GM19467 (cell line): ENCODE data around the gene CREB3L4.
"Not testable (repeated sequence)": the region's sequence is repeated elsewhere in the genome, so short reads cannot be mapped to it uniquely, and the experiment has no call there.

ENCODE experiments used
- ATAC-seq: cut with Tn5 transposase; IDR thresholded peaks from one replicate; pipeline ENCODE4 v1.9.1; 2021; ENCODE audit warnings: mild to moderate bottlenecking, moderate library complexity; ENCODE audit not compliant: unreplicated experiment

CREB3L4 gene

DNA sequence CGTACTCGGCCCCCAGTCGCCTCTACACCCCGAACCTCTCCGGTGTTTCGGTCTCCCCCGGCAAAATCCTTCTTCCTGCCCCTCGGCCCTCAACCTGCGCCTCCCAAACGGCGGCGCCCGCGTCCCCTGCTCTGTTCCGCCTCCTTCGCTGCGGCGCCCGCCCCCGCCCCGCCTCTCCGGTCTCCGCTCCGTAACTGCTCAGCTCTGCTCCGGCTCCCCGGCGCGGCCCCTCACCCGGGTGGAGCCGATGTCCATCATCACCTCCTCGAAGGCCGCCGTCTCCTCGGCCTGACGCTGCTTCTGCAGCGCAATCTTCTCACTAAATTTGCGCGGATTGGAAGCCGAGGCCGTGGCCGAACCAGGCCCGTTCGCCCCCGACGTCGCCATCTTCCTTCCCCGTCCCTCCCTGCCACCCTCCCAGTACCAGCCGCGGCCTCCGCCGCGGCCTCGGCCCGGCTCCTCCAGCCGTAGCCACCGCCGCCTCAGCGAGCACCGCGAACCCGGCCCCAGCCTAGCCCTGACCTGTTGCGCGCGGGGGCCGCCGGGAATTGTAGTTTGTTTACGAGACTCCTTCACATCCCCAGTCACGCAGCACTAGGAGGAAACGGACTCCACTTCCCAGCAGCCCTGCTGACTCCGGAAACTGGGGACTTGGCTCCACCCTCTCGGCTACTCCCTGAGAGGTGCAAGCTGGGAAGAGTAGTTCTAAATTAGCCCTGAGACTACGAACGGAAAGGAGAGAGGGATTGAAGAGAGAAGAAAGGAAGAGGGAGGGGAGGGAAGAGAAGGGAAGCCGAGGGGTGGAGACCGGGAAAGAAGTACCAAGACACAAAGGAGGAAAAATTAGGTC lies 9.4 kb upstream of the CREB3L4 start, which contains the start of gene CRTC2:
Gene CRTC2, minus strand, starts transcription at position 502 of the 850 bp plus-strand sequence. Its CDS starts 115 bp downstream, at position 387.
- ATAC-seq: peak; percentile 77

DNA sequence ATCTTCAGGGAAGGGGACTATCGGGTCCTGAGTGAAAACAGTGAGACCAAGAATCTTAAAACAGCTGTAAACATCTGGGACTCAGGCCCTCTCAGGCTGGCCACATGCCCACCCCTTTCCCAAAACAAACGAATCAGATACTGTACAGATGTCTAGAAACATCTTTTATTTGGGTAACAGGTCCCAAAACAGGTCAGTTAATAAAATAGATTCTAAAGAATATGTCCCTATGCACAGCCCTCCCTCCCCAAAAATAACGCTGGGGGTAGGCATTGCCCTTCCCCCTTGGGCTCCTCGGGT lies 8.8 kb upstream of the CREB3L4 start:
- no peak for ATAC-seq

GRCh38 chr1:153959454-153959853 lies 8.2 kb upstream of the CREB3L4 start:
- no peak for ATAC-seq

DNA sequence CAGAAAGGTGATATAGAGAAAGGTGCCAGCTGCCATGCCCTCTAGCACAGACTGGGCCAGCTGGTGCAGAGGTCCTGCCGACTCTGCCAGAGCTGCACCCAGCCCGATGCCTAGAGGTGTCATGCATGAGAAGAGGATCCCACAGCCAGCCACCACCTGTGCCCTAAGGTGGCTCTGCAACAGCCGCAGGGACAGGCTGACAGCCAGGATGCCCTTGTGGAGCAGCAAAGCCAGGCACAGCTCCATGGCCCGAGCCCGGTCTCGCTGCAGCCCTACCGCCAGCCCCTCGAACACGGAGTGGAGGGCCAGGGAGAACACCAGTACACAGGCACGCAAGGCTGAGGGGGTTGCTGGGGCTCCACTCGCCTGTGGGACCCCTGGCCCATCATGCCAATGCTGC lies 7.5 kb upstream of the CREB3L4 start:
- no peak for ATAC-seq

DNA sequence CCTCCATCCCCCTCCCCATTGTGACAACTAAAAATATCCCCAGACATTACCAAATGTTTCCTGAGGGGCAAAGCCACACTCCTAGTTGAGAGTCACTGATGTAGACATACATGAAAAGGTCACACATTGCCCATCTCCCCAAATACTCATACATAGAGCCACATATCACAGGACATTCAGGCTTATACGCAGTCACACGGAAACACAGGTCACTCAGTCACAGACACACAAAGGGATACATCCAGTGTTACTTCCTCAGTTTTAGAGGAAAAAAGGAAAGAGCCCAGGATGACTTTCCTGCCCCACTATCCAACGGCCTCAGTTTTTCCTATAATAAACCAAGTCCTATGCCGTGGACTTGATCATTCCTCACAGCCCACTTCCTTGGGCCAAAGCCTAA lies 6.3 kb upstream of the CREB3L4 start:
- no peak for ATAC-seq

DNA sequence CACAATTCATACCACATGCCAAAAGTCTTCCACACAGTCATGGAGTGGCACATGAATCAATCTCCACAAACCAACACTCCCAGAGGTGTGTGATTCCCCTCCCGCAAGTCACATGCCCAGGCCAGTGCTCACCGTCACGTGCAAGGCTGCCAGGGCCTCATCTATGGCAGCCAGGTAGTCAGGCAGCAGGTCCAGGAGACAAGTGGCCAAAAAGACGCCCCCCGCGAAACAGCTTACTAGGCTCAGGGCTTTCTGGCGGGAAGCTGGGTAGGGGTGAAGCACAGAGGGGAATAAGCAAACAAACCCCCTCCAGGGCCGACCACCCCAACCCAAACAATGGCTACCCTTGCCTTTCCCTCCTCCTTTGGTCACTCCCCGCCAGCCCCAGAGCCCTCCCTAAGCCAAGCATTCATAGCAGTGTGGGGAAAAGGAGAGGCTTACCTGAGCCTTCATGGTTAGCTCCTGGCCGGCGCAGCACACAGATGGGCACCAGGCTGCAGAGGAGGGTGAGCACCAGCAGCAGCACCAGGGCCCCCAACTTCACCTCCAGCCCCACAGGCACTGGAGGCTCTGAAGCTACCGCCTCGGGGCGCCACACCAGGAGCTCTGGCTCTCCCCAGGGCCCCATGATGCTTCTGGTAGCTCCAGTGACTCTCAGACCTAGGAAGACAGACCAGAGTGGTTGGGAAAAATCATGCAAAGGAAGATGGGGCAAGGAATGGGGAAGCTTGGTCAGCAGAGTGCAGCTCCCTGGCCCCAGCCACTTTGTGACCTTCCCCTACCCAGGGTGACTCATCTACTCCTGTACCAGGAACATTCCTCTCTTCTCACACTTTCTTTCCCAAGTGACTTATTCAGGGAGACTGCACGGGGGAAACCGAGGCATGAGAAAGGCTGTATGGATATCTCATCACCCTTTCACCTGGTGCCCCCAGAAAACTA lies 5.3 kb upstream of the CREB3L4 start:
- ATAC-seq: no peak

- ATAC-seq: peak; percentile 41
Observed at GRCh38 chr1:153963030-153963849, 4.5 kb upstream of the CREB3L4 start, which contains the start of gene SLC39A1. Gene SLC39A1 (minus strand): TSS chr1:153963537. CDS start chr1:153962715, 822 bp downstream.

DNA sequence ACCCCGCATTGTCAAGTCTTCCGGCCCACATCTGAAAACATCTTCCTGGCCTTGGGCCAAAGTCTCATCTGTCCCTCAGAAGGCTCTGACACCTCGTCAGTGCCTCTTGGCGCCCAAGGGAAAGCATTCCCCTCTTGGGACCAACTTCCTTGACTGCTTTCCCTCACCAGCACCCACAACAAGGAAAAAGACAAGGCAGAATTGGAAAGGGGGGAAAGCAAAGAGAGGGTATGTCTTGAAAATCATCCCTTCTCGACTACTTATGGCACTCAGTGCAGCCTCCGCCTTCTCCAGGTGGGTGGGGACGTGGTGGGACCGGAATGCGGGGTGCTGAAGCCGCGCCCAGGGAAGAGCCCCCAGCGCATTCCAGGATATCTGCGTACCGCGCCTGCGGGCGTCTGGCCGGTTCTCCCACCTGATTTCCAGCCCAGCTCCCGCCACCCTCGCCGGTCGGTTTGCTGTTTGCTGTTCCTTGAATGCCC lies 3.8 kb upstream of the CREB3L4 start:
- ATAC-seq: peak; percentile 2

DNA sequence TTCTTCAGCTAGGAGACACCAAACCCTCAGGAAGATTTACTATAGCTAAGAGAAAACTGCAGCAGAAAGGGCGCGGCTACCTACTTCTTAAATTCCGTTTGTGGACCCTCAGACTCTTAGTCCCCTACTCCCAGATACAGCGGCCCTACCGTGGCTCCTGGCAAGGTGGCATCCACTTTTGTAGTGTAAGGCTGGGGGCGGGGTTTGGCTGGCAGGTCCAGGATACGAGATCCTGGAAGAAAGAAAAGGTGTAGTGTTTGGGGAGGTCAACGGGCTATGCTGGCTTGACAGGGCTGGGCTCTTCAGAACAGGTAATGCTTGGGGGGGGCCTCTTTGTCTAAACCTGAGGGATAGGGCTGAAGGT lies 280 bp downstream of the CREB3L4 start:
- ATAC-seq: no peak

DNA sequence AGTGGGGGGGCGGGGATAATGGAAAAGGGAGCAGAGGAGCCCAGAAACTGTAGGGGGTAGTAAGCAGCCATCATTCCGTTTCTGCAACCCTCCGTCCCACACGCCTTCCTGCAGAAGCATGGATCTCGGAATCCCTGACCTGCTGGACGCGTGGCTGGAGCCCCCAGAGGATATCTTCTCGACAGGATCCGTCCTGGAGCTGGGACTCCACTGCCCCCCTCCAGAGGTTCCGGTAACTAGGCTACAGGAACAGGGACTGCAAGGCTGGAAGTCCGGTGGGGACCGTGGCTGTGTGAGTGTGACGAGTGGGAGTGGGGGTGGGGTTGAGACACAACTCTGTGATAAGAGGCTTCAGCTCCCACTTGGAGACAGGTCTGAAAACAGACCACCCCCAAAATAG lies 706 bp downstream of the CREB3L4 start:
- no peak for ATAC-seq

GRCh38 chr1:153968972-153969371 lies 1.3 kb downstream of the CREB3L4 start:
- no peak for ATAC-seq

DNA sequence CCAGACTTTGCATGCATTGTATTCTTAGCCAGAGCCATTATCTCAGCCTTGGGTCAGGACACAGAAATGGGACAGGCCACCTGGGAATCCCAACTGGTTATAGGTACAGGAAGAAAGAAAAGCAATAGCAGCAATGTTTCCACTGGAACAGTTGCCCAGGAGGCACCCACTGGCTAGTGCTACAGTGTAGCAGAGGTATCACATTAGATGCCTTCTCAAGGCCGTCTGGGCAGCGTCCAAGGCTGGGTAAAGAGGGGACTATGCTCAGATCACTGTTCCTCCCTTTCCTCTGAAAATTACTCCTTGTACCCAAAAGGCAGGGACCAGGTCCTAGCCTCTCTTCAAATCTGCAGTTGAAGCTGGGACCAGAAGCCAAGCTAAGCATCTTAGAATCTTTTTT lies 2.6 kb downstream of the CREB3L4 start:
- no peak for ATAC-seq

DNA sequence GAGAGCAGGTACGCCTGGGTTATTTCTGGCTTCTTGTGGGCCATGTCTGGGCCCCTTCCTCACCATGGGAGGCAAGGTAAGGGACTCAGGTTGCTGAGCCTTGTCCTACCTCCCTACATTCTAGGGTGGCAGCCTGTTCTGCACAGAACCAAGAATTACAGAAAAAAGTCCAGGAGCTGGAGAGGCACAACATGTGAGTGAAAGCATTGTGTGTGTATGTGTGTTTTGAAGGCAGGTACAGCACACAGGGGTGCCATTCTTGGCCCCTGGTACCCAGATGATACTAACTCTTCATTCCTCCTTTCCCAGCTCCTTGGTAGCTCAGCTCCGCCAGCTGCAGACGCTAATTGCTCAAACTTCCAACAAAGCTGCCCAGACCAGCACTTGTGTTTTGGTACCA lies 5.4 kb downstream of the CREB3L4 start:
- ATAC-seq: no peak

DNA sequence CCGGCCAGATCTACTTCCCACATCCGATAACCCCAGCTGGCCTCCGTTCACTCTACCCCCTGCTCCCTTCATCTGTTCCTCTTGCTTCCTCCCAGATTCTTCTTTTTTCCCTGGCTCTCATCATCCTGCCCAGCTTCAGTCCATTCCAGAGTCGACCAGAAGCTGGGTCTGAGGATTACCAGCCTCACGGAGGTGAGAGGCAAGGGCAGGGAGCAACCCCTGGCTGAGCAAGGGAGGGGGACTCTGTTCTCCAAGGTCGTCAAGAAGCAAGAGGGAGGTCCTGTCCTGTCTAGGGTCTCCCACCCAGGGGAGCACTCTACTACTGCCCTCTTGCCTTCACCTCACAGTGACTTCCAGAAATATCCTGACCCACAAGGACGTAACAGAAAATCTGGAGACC lies 5.8 kb downstream of the CREB3L4 start:
- no peak for ATAC-seq

DNA sequence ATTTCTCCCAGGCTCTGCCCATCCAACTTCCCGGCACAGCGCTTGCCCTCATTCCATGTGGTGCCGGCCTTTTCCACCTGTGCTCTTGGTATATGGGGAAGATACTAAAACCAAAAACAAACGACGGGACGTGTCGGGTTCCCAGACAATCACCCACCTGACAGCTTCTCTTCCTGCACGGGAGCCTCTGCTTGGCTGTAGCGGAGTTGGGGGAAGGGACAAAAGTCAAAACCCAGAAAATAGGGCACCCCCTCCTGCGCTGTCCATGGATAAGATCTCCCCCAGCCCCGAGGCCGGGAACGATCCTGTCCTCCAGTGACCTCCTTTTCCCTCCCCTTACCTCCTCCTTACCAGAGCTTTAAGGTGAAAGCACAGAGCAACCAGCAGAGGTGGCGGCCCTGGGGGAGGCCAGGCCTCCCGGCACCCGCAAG lies 9.1 kb downstream of the CREB3L4 start:
- no peak for ATAC-seq

GRCh38 chr1:153977250-153978240 lies 9.8 kb downstream of the CREB3L4 start, which contains the start of gene JTB:
Gene JTB (minus strand): TSS chr1:153977674. CDS start chr1:153977252, 422 bp downstream.
- peak; percentile 66 for ATAC-seq

DNA sequence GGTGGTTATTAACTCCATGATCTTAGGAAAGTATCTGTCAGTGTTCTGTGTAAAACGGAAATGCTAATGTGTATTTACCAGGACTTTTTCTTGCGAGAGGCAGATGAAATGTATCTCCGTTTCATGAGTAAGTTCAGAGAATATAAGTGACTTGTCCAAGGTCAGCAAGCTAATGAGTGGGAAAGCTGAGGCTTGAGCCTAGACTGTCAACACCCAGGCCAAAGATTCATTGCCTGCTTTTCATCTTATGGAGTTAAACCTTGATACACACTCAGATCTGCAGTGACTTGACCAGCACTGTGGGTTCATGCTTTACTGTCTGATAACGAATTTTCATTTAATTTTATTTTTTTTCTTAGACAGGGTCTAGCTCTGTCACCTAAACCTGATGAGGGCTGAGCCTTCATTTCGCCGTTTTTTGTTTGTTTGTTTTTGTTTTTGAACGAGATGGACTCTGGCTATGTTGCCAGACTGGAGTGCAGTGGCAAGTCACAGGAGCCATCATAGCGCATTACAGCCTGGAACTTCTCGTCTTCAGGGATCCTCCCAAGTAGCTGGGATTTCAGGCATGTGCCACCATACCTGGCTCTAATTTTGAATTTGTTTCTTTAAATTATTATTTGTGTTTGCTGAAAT lies 10.7 kb downstream of the CREB3L4 start:
- ATAC-seq: no peak

- ATAC-seq: not testable (repeated sequence)
Observed at GRCh38 chr1:153979091-153979490, 11.4 kb downstream of the CREB3L4 start.

DNA sequence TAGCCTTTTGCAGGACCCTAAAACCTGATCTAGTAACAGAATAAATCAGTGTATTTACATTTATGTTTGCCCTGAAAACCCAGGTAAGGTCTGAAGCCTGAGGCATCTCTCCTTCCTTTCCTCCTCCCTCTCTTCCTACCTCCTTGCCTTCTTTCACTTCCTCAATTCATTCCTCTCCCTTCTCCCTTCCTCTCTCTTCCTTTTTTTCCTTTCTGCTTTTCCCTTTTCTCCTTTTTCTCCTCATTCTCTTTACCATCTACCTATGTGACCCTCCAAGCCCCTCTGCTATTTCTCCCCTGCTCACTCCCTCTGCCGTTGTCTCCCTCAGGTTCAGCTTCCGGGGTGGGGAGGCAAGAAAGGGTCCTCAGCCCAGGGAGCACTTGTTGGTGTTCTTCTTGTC lies 14.0 kb downstream of the CREB3L4 start:
- not testable (repeated sequence) for ATAC-seq
